EH (cell line): ENCODE results near the gene CTNNA3.

Source experiments
- DNase-seq: peaks from one replicate; pipeline ENCODE4 v3.0.0-alpha.2; 2015; ENCODE audit warnings: low read depth

Gene CTNNA3

DNA sequence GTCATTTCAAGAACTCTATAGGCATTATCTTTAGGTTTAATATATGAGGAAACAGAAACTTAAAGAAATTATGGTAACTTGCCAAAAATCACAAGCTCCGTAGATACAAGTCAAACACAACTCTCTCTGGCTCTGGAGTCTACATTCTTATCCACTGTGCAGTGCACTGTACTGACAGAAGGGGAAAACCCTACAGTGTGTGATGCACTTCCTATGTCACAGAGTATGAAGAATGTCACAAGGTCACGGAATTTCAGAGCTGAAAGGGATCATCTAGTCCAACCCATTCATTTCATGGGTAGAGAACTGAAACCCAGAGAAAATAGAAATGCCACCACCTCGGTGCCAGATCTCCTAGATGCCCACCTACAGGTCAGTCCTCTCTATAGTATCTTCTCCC, 684.0 kb downstream of the CTNNA3 start:
- no peak for DNase-seq

DNA sequence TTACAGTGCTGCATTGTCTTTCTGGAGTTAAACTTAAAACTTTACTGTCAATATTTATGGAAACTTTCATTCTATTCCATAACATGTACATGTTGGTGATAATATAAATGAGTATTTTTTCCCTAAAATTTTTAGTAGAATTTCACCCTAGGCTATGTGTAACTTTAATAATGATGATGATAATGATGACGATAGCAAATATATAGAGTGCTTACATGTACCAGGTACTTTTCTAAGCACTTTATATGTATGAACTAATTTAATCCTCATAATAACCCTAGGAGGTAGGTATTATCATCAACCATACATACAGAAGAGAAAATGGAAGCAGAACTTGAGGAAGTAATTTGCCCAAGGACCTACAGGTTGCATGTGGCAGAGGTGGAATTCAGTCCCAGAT, 684.5 kb downstream of the CTNNA3 start:
- no peak for DNase-seq

DNA sequence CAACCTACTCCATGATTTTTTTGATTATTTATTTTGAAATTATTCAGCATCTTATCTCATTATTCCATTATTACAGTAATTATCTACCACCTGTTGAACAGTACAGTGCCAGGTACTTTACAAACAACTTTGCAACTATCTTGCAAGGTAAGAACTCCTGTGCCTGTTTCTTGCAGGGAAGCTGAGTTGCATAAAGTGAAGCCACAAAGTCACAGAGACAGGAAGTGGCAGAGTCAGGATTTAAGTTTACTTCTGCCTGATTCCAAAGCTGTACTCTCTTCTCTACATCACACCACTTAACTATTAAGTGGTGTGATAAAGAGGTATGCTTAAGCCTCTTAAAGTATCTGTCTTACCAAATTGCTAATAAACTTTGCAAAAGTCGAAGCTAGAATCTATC, 690.0 kb downstream of the CTNNA3 start:
- DNase-seq = no peak

DNA sequence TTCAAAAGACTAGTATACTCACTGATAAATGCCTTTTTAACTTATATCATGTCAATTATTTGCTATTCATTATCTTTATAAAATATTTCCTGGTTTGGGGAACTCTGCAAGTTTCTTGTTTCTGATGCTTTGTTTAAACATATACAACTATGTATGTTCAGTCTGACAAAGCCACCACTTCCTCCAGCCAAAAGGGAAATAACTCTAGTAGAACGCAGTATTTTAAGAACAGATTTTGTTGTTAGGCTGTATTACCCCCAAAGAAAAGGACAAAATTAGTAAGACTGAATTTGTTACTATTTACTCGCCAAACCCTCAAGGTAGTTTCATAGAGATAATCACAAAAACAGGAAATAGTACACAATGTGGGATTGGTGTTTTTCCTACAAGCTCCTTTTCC, 691.3 kb downstream of the CTNNA3 start:
- no peak for DNase-seq

DNA sequence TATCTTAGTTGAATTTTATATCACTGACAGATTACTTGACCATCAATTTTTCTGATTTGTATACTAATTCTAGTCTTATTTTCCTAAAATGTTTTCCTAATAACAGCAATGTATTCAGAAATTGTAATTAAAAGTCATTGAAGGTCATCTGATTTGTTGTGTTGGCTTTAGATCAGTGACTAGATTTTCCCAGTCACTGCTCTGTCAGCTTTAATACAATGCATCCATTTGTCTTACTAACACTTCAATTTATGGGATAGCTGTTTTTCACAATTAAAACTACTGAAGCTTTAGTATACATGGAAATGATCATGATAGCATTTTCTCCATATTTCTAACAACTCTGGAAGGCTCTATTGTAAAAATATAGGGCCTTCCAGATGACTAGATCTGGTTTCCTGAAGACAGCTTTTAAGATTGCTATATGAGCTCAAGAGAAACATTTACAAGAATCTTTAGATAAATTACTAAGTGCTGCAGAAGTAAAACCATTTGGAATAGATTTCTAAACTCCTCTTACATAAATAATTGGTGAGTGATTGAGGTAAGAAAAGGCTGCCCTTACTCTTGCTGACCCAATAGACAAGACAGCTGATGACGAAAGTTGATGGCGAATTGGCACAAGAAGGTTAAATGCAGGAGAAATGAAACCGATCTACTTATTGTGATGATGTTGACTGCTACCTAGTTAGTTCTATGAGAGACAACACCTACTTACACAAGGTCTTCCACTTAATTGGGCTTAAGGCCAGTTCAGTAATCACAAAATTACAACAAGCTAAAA, 696.0 kb downstream of the CTNNA3 start:
- no peak for DNase-seq

DNA sequence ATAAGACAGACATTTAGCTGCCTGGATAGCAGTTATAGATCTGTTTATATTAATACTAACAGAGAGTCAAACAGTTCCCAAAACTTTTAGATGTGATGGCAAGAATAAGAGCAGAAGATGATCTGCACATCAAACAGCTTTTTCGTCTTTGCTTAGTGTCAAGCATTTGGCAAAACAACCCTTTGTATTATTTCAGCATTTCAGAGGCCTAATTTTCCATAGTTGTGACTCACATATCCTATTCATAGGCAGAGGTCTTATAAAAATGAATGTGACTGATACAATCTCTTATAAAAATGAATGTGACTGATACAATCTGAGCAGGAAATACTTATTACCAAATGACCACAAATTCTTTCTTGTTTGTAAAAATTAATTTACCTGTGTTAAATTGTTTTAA, 699.0 kb downstream of the CTNNA3 start:
- DNase-seq = no peak

DNA sequence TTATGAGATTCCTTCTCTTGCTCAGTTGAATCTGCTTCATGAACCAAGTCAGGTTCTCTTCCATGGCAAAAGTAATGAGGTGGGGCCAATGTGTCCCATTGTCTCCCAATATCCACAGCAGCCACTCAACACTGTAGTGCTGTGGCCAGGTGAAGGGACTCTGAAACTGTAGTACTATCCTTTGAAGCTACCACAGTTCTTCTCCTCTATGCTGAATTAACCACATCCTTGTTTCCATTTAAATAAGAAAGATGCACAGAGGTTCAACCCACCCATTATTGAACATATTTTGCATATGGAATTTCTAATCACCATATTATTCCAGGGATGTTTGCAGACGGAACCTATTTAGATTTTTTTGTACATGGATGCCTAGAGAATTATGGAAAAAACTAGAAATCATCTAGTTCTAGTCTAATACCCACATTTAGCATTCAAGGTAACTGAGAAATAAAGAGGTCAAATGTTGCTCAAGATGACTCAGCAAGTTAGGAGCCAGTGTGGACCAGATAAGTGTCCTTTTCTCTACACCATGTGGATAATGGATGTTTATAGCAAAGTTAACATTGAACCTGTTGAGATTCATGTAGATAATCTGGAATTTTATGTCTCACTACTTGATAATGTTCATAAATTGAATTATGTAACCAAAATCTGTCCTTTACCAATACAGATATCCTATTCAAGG, 705.7 kb downstream of the CTNNA3 start:
- no peak for DNase-seq

DNA sequence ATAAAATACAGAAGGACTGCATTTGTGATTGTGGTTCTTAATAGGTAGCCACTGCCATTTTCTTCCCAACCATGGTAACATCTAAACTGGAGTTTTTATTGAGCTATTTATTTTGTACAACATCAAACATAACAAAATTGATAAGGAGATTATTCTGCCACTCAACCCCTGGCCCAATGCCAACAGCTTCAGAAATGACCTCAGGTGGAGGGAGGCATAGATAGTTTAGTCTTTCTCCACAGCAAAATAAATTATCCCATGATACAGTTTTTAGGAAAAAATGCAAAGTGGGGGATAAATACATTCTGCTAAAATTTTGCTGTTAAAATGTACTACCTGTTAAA, 712.5 kb downstream of the CTNNA3 start:
- DNase-seq = no peak

DNA sequence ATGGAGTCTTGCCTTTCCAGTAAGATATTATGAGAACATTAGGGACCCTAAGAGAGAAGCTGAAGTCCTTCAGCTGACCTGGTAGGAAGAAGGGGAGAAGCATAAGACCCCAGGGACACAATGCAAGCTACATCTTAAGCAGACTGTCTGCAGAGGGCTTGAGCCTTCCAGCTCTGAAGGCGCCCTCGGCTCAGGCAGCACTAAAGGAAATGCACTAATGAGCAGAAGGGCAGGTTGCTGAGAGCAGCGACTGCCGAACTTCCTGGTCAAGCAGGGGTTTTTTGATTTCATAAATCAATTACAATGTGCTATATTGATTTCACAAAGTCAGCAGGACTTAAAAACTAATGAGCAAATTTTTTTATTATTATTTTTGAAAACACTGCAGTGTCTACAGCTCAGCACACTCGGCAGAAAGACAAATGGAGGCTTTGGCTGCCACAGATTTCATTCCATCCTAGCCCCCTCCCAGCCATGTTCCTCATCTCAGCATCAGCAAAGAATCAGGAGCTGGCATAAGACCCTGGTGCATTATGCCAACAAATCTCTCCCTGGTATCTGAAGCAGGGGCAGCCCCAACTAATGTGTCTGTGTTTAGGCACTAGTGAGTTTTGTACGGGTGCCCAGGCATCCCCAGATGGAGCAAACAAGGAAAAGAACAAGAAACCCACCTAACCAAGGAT, 713.1 kb downstream of the CTNNA3 start:
- DNase-seq = no peak

DNA sequence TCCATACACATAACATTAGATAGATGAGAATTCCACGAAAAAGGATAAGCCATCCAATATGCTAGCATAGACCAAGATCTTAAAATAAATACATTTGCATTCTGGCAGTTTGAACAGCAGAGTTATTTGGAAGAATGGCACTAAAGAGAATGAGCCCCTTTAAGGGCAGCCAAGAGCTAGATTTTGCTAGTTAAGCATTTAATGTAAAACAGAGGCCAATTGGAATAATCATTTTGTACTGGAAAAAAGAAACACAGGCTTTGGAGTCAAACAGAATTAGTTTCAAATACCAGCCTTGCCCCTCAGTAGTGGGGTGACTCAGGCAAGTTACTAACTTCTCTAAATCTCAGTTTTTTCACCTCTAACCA, 714.0 kb downstream of the CTNNA3 start:
- DNase-seq = no peak

DNA sequence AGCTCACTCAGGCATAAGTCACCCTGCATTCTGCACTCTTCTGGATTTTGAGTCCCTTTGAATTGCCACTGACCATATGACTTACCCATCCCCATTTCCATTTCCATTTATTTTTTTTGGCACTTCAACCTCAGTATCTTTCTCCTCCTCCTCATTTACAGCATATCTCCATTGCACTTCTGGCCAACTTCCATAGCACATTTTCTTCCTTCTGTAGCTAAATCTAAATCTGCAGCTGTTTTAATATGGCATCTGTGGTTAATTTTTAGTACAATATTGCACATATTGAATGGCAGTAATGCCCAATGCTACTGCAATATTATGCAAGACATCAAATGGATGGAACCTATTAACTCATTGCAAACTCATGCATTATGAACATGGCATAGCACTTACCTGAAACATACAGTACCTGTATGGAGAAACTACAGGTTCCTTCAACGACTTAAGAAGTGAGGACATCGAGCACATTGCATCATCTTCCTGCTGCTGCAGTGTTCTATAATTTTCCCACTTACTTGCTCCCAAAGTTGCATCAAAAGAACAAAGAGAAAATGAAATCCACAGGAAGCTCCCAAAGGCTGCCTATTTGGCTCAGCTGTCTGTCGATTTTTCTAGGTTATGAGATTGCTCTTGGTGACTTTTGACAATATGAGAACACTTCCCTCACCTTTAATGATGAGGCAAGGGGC, 714.5 kb downstream of the CTNNA3 start:
- DNase-seq = no peak

DNA sequence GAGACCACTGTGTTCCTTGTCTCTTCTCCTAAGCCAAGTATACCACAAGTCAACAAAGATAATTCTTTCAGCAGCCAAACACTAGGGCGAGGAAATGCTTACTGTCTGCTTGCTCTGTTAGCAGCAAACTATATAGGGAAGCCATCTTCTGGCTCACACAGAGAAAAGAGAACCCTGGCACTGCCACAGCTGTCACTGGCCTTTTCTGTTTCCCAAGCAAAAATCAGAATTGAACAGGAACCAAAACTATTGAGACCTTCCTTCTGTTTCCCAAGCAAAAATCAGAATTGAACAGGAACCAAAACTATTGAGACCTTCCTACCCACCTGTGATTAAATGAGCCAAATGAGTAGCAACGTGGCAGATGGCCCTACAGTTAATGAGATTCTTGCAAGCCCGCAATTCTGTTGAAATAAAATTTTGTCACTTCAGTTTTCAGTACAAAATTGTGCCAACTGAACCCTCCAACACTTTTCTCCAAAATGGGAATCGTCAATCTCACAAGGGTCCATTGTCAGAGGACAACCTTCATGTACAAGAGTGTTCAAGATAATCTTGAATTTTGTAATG, 715.7 kb downstream of the CTNNA3 start:
- DNase-seq = no peak

DNA sequence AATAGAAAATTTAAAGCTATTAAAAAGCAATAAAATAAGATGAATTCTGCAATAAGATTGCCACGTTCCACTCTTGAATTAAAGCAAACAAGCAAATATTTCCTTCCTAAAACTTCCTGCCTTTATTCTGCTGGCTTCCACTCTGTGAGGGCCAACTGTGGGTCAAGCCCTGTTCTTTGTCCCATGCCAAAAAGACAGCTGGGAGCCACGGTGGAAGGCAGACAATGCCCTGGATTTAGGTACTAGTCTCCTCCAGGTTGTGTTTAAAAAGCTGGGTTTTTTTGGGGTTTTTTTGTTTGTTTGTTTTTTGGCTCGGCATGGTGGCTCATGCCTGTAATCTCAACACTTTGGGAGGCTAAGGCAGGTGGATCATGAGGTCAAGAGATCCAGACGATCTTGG, 731.0 kb downstream of the CTNNA3 start:
- DNase-seq = no peak

DNA sequence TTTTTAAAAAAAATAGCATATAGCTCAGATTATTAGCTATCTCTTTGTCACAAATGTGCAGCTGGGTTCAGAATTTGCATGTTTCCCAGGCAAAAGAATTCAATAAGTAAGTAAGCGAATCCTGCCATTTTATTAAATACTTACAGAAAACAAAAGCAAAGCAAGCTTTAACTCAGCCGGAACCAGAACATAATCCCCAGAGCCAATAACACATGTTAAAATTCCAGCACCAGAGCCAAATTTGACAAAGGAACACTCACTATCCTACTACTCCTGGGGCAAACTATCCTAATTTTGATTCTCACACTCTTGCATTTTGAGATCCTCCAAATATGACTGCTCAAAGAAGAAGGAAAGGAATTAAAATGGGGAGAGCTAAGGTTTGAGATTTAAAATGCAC, 737.5 kb downstream of the CTNNA3 start:
- no peak for DNase-seq

DNA sequence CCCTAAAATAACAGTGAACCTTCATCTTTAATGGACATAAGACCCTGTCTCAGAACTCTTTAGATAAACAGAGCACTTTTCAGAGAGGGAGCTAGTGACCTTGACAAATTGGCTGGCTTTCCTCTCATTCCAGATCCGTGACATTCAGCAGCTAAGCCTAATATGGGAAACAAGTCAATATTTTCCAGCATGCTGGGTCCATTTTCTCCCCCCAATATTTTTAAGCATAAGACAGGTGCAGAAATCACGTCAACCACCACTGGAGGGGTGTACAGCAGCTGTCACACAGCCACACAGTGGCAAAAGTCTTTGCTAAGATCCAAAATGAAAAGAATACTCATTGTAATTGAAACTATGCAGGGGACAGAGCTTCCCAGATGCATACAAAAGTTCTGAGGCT, 744.1 kb downstream of the CTNNA3 start:
- DNase-seq = no peak

DNA sequence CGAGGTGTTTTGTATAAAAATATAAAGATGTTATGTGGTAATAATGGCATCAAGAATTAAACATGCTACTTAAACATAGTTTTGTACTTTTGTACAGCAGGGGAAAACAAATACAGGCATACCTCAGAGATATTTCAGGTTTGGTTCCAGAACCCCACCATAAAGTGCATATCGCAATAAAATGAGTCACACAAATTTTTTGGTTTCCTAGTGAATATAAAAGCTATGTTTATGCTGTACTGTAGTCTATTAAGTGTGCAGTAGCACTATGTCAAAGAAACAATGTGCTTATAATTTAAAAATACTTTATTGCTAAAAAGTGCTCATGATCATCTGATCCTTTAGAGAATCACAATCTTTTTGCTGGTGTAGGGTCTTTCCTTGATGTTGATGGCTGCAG, 752.4 kb downstream of the CTNNA3 start:
- no peak for DNase-seq

DNA sequence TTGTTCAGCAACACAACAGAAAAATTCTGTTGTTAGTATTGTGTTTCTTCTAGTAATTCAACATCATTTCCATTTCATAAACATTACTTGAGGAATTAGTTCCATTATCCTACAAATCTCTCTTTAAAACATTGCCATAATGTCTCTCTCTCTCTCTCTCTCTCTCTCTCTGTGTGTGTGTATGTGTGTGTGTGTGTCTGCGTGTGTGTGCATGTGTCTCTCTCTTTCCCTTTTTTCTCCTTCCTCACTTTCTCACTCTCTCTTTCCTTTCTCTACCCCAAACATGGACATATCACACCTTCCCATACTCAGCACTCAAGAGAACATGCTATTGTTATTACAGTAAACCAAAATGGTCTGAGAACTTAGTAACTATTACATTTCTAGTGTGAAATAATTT, 753.6 kb downstream of the CTNNA3 start:
- no peak for DNase-seq

DNA sequence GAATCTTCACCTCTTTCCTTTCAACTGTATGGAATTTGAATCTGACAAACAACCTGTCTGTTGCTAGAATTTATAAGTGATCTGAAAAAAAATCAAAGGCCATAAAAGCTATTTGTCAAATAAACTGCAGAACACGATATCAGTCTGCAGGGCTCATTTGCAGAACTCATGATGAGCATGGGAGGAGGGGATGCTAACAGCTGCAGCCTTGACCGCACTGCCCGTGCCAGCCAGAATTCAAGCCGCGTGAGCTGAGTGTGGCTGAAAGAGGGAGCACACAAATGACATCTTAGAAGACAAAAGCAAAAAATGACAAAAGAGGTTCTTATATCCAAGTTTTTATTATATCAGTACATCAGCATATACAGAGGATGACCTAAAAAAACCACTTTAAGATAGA, 754.5 kb downstream of the CTNNA3 start:
- DNase-seq = no peak

DNA sequence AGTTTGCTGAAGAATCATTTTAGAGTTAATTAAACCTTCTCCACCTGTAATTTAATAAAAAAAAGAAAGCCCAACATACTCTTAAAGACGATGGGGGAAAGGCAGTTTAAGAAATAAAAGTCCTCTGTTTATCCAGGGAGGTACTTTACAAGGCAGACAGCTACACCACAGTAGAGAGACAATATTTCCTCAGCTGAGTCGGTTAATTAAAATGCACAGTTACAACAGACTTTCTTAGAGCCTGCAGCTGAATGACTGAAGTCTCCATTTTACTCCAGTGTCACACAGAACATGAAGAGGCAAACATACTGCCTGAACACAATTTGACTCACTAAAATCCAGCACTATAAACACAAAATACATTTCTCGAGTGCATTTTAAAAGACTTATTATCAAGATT, 755.0 kb downstream of the CTNNA3 start:
- no peak for DNase-seq

DNA sequence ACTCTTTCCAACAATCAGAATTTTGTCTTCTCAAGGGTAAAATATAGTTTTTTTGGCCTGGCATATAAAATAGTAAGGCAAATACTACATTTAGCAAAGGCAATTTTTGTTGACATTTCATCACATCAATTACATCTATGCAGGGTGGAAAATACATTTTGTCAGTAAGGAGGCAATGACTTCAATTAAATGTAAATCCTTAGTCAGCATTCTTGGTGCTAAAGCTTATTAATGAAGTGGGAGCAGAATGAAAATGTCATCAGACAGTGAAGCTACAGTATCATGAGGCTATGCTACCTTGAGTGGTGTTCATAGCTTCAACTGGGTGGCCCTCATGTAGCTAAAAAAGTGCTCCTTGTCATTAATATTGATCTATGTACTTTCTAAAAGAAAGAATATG, 761.3 kb downstream of the CTNNA3 start:
- DNase-seq = no peak

DNA sequence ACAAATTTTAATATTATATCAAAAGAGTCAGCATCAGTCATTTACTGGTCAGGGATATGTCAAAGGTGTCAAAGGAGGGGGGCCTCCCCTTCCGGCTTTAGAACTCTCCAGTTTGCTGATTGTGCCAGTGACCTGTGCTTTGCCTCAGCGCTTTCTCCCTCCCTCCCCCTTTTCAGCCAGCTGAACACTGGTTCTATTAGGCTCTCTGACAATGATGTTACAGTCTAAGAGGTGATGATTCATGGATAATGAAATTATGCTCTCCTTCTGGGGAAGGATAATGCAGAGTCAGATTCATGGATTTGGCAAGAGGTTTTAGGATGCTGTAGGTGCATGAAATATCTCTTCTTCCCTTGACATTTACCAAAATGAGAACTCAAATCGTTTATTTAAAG, 764.0 kb downstream of the CTNNA3 start:
- DNase-seq = no peak

DNA sequence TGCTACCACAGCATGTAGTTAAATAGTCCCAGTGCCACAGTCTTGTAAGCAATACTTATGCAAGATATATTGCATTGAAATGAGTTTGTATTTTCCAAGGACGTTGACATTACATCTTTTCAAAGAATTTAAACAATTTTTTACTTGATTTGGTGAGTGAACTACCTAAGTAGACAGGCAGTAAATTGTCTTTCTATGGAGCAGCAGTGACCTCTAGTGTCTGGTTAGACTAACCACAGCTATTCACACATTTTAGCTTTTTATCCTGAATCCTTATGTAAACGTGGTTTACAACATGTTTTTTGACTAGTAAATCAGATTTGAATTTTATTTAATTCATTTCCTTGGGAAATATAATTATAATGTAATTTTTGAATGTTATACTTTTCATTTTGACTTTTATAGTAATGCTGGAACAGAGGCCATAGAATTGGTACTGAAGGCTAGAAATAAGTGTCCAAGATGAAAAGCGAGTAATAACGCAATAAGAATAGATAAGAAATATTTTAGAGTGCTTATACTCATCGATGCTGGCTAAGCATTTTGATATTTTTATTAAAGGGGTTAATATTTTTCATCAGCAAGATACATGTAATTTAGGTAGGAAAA, 764.6 kb downstream of the CTNNA3 start:
- peak; percentile 59 for DNase-seq
